Hepatocyte (in vitro differentiated cells): ENCODE measurements around the gene JPH2. TPM values are rescaled to one million over a fixed set of nuclear protein-coding genes. Genes with fewer than 3 reads are reported as not detected.

Experiments
- DNase-seq: peaks from one replicate; pipeline ENCODE4 v3.0.0-alpha.2; 2016; ENCODE audit warnings: low spot score
- H2AFZ ChIP-seq: fragments of 200-600 bp; sonication (generic); 2 replicates; pipeline ENCODE4 v1.6.0; 2016; ENCODE audit warnings: antibody characterized with exemption, mild to moderate bottlenecking
- H3K27ac ChIP-seq: fragments of 200-600 bp; sonication (generic); 2 replicates; pipeline ENCODE4 v1.5.1; 2016; ENCODE audit warnings: mild to moderate bottlenecking
- H3K27me3 ChIP-seq: fragments of 200-600 bp; sonication (generic); 2 replicates; pipeline ENCODE4 v1.6.1; 2016
- H3K36me3 ChIP-seq: fragments of 200-600 bp; sonication (generic); replicated peaks from 2 replicates; pipeline ENCODE4 v1.5.1; 2016; ENCODE audit warnings: low read depth; ENCODE audit not compliant: insufficient read depth
- H3K4me1 ChIP-seq: fragments of 200-600 bp; sonication (generic); 2 replicates; pipeline ENCODE4 v1.5.1; 2016; ENCODE audit warnings: mild to moderate bottlenecking, moderate library complexity; ENCODE audit not compliant: insufficient read depth
- H3K4me2 ChIP-seq: fragments of 200-600 bp; sonication (generic); 2 replicates; pipeline ENCODE4 v1.6.0; 2016
- H3K4me3 ChIP-seq: fragments of 200-600 bp; sonication (generic); 2 replicates; pipeline ENCODE4 v1.5.1; 2016; ENCODE audit warnings: mild to moderate bottlenecking
- H3K79me2 ChIP-seq: fragments of 200-600 bp; sonication (generic); 2 replicates; pipeline ENCODE4 v1.6.0; 2017; ENCODE audit warnings: mild to moderate bottlenecking
- H3K9me2 ChIP-seq: fragments of 200-600 bp; sonication (generic); replicated peaks from 2 replicates; pipeline ENCODE4 v1.6.0; 2017; ENCODE audit warnings: mild to moderate bottlenecking; ENCODE audit not compliant: insufficient read depth
- H3K9me3 ChIP-seq: fragments of 200-600 bp; sonication (generic); 2 replicates; pipeline ENCODE4 v1.5.1; 2016; ENCODE audit warnings: low read depth, mild to moderate bottlenecking
- H4K20me1 ChIP-seq: fragments of 200-600 bp; sonication (generic); 2 replicates; pipeline ENCODE4 v1.6.0; 2016; ENCODE audit warnings: mild to moderate bottlenecking; ENCODE audit not compliant: insufficient read depth, poor library complexity, severe bottlenecking
- EZH2 ChIP-seq: fragments of 200-600 bp; sonication (generic); IDR thresholded peaks from 2 replicates; pipeline ENCODE4 v1.6.1; 2016; ENCODE audit warnings: antibody characterized with exemption, mild to moderate bottlenecking, borderline replicate concordance
- EZH2phosphoT487 ChIP-seq: fragments of 200-600 bp; sonication (generic); IDR thresholded peaks from one replicate; pipeline ENCODE4 v1.6.1; 2018; ENCODE audit warnings: antibody characterized with exemption, mild to moderate bottlenecking, low read depth, moderate library complexity; ENCODE audit not compliant: unreplicated experiment, severe bottlenecking
- WGBS: methylation state at CpG from one replicate; pipeline ENCODE4 v1.1.6; 2016; ENCODE audit warnings: low lambda C conversion rate; ENCODE audit errors: missing lambda C conversion rate; 5-methylcytosine and 5-hydroxymethylcytosine counted together
- polyA plus RNA-seq: library from polyadenylated mRNA; unstranded; fragments of >200 nt; fragmentation: Nextera tagmentation; extraction: Ambion mirVana; gene quantifications from 2 replicates; pipeline ENCODE4 v1.2.1, GENCODE V29; 2016
- total RNA-seq: library from RNA; depleted of rRNA; stranded (reverse); fragments of >200 nt; gene quantifications from 2 replicates; pipeline ENCODE4 v1.2.3, GENCODE V29; 2014
- TF ChIP-seq, protein P1 (sequence below): fragments of 200-600 bp; sonication (generic); IDR thresholded peaks from 2 replicates; pipeline ENCODE4 v1.5.1; 2016; ENCODE audit warnings: antibody characterized with exemption, mild to moderate bottlenecking; ENCODE audit not compliant: poor library complexity

The JPH2 gene
- total and polyA plus RNA-seq, 2 experiments from 2014 or later, result 6.6 to 8.3 TPM

DNA sequence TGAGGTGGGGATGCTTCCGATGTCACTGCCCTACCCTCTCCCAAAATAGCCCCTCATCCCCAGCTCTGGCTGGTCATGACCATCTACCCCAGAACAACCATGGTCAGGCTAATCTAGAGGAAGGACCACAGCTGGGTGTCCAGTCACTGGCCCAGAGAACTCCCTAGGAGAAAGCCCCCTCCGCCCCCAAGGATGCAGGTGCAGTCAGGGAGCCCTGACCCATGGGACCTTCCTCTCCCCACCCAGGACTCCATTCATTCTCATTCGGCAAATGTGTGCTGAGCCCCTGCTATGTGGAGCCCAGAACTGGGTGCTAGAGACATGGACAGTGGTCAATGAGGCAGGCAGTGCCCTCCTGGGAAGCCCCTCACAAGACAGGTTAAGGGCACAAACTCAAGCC, 60.5 kb downstream of the JPH2 start:
- Histone ChIP-seq H3K9me2 (no peaks in the 10 kb centered on the region), H3K79me2 (no peaks in the 10 kb centered on the region), H4K20me1 (no peaks in the 10 kb centered on the region), H3K4me2 (no peak overlapping the region), H3K9me3 (no peaks in the 10 kb centered on the region), H3K27ac (no peak overlapping the region), H3K4me1 (no peaks in the 10 kb centered on the region), H3K27me3 (no peaks in the 10 kb centered on the region), H3K36me3 (no peaks in the 10 kb centered on the region), H3K4me3 (no peak overlapping the region), H2AFZ (no peak overlapping the region)
- no peak for DNase-seq
- TF ChIP-seq, protein P1, sequence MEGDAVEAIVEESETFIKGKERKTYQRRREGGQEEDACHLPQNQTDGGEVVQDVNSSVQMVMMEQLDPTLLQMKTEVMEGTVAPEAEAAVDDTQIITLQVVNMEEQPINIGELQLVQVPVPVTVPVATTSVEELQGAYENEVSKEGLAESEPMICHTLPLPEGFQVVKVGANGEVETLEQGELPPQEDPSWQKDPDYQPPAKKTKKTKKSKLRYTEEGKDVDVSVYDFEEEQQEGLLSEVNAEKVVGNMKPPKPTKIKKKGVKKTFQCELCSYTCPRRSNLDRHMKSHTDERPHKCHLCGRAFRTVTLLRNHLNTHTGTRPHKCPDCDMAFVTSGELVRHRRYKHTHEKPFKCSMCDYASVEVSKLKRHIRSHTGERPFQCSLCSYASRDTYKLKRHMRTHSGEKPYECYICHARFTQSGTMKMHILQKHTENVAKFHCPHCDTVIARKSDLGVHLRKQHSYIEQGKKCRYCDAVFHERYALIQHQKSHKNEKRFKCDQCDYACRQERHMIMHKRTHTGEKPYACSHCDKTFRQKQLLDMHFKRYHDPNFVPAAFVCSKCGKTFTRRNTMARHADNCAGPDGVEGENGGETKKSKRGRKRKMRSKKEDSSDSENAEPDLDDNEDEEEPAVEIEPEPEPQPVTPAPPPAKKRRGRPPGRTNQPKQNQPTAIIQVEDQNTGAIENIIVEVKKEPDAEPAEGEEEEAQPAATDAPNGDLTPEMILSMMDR, result no peak
- no peak for TF ChIP-seq EZH2phosphoT487
- TF ChIP-seq EZH2, result no peak
- WGBS, result 98% methylated on average over 3 of the region's 3 CpGs

DNA sequence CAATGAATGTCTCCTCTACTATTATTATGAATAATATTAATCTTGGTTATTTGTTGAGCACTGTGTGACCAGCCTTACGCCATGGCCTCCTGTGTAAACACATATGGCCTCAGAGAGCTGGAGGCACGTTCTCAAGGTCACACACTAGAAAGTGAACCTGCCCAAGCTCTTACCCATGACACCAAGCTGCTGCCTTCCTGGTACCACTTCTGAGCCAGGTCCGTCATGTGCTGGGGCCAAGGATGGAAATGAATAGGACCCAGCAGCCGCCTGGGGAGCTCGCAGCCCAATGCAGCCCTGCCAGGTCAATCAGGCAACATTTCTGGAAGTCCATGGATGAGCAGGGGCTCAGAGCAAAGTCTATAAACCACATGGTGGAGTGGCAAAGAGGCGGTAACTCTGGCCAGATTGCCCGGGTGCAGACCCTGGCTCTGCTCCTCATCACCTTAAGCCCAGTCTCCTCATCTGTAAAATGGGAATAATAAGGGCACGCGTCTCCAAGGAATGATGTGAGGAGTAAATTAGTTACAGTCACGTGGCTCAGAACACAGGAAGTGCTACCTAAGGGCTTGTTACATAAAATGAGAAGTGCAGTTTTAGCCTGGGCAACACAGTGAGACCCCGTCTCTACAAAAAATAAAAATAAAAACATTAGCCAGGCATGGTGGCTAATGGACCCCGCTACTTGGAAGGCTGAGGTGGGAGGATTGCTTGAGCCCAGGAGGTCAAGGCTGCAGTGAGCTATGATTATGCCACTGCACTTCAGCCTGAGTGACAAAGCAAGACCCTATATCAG, 61.5 kb downstream of the JPH2 start:
- Histone ChIP-seq H3K4me2 (no peak overlapping the region), H3K4me3 (no peak overlapping the region), H4K20me1 (no peaks in the 10 kb centered on the region), H3K79me2 (no peaks in the 10 kb centered on the region), H2AFZ (no peak overlapping the region), H3K9me3 (no peaks in the 10 kb centered on the region), H3K9me2 (no peaks in the 10 kb centered on the region), H3K36me3 (no peaks in the 10 kb centered on the region), H3K27ac (no peak overlapping the region), H3K27me3 (no peaks in the 10 kb centered on the region), H3K4me1 (no peaks in the 10 kb centered on the region)
- DNase-seq, result no peak
- TF ChIP-seq, protein P1, result no peak
- TF ChIP-seq EZH2phosphoT487 (no peak), EZH2 (no peak)
- 90% methylated on average over 12 of the region's 12 CpGs for WGBS

DNA sequence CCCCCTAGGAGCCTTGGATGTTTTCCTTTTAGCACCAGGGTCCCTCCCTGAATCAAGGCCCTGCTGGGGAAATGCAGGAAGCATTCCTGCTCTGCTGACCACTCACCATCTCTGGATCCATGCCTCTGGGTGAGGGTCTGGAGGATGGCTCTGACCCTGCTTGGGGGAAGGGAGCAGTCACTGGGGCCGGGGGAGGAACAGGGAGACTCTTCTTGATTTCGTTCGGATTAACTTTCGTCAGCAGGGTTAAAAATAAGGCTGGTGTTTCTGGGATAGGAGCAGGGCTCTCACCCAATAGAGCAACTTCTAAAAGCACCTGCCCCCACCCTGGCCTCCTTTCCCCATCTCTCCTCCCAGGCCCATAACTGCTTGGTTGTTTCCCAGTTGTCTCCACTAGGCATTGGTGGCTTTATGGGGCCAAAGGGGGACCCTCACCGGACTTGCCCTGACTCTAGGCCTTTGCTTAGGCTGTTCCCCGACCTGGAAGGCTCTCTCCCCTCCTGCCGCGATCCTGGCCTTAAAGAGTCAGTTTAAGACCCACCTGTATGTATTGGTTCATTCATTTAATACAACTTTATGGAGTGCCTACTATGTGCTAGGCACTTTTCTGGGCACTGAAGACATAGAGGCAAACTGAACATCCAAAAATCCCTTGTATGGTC, 63.0 kb downstream of the JPH2 start:
- Histone ChIP-seq H4K20me1 (no peaks in the 10 kb centered on the region), H2AFZ (no peak overlapping the region), H3K27ac (no peak overlapping the region), H3K9me2 (no peaks in the 10 kb centered on the region), H3K4me1 (no peaks in the 10 kb centered on the region), H3K27me3 (no peaks in the 10 kb centered on the region), H3K36me3 (no peaks in the 10 kb centered on the region), H3K9me3 (no peaks in the 10 kb centered on the region), H3K4me2 (no peak overlapping the region), H3K4me3 (no peak overlapping the region), H3K79me2 (no peaks in the 10 kb centered on the region)
- WGBS, result 85% methylated on average over 8 of the region's 8 CpGs
- TF ChIP-seq EZH2, result no peak
- no peak for TF ChIP-seq EZH2phosphoT487
- TF ChIP-seq, protein P1, result no peak
- DNase-seq, result no peak
